ENCODE results near the gene RNU6-1.
A peak's percentile ranks its signal among the peaks of the same experiment; 100 is the strongest.

RNU6-1 gene

GRCh38 chr15:67807141-67807540 is 32.7 kb downstream of the RNU6-1 start:
- no peak for DNase-seq (ENCODE audit: low read depth)
- TF ChIP-seq CTCF (conservative IDR thresholded peaks at IDR 0.05; ENCODE audit: low read depth, low read length), result no peak
- no peak overlapping the region for H3K4me3 ChIP-seq (ENCODE audit: low read depth, low read length)

GRCh38 chr15:67806536-67806935 is 33.3 kb downstream of the RNU6-1 start:
- DNase-seq (ENCODE audit: low read depth), result no peak
- H3K4me3 ChIP-seq (ENCODE audit: low read depth, low read length), result no peak overlapping the region
- no peak for TF ChIP-seq CTCF (conservative IDR thresholded peaks at IDR 0.05; ENCODE audit: low read depth, low read length)

- TF ChIP-seq CTCF (conservative IDR thresholded peaks at IDR 0.05; ENCODE audit: low read depth, low read length), result no peak
- H3K4me3 ChIP-seq (ENCODE audit: low read depth, low read length), result no peak overlapping the region
- no peak for DNase-seq (ENCODE audit: low read depth)
These were observed 34.0 kb downstream of the RNU6-1 start for GRCh38 chr15:67805666-67806516.

- no peak overlapping the region for H3K4me3 ChIP-seq (ENCODE audit: low read depth, low read length)
- no peak for DNase-seq (ENCODE audit: low read depth)
- TF ChIP-seq CTCF (conservative IDR thresholded peaks at IDR 0.05; ENCODE audit: low read depth, low read length), result no peak
These were observed 34.7 kb downstream of the RNU6-1 start for GRCh38 chr15:67805008-67805665.

GRCh38 chr15:67803996-67804843 is 35.6 kb downstream of the RNU6-1 start:
- H3K4me3 ChIP-seq (ENCODE audit: low read depth, low read length), result no peak overlapping the region
- DNase-seq (ENCODE audit: low read depth), result peak; percentile 17

GRCh38 chr15:67803299-67803698 is 36.5 kb downstream of the RNU6-1 start:
- TF ChIP-seq CTCF (conservative IDR thresholded peaks at IDR 0.05; ENCODE audit: low read depth, low read length), result no peak
- H3K4me3 ChIP-seq (ENCODE audit: low read depth, low read length), result no peak overlapping the region

More at GRCh38 chr15:67803996-67804843, 35.6 kb downstream of the RNU6-1 start:
- TF ChIP-seq CTCF (conservative IDR thresholded peaks at IDR 0.05; ENCODE audit: low read depth, low read length), result no peak

More at GRCh38 chr15:67803299-67803698, 36.5 kb downstream of the RNU6-1 start:
- no peak for DNase-seq (ENCODE audit: low read depth)

Data from choroid plexus epithelial cell (primary cell).